ENCODE results near the gene SLC38A8.

GRCh38 chr16:84014570-84015327 is 27.8 kb downstream of the SLC38A8 start:
- TF ChIP-seq POLR2A (IDR thresholded peaks at IDR 0.05) = no peak
- TF ChIP-seq, protein P1, sequence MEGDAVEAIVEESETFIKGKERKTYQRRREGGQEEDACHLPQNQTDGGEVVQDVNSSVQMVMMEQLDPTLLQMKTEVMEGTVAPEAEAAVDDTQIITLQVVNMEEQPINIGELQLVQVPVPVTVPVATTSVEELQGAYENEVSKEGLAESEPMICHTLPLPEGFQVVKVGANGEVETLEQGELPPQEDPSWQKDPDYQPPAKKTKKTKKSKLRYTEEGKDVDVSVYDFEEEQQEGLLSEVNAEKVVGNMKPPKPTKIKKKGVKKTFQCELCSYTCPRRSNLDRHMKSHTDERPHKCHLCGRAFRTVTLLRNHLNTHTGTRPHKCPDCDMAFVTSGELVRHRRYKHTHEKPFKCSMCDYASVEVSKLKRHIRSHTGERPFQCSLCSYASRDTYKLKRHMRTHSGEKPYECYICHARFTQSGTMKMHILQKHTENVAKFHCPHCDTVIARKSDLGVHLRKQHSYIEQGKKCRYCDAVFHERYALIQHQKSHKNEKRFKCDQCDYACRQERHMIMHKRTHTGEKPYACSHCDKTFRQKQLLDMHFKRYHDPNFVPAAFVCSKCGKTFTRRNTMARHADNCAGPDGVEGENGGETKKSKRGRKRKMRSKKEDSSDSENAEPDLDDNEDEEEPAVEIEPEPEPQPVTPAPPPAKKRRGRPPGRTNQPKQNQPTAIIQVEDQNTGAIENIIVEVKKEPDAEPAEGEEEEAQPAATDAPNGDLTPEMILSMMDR (IDR thresholded peaks at IDR 0.05) = no peak
